Measurements from ENCODE around the gene SPTBN1.

The SPTBN1 gene

GRCh38 chr2:54591551-54591950, 135.4 kb downstream of the SPTBN1 start:
- DNase-seq (ENCODE audit: low read depth) = no peak

GRCh38 chr2:54593249-54593648, 137.1 kb downstream of the SPTBN1 start:
- no peak for DNase-seq (ENCODE audit: low read depth)

DNA sequence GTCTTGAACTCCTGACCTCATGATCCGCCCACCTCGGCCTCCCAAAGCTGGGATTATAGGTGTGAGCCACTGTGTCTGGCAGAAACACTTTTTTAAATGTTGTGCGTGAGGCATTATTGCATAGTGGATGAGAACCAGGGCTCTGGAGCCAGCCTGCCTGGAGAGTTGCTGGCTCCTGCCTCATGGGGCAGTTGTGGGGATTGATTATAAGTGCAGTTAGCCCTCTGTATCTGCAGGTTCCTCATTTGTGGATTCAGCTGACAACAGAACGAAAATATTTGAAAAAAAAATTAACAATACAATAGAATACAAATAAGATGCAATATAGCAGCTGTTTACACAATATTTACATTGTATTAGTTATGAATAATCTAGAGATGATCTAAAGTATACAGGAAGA, 137.9 kb downstream of the SPTBN1 start:
- DNase-seq (ENCODE audit: low read depth) = no peak

DNA sequence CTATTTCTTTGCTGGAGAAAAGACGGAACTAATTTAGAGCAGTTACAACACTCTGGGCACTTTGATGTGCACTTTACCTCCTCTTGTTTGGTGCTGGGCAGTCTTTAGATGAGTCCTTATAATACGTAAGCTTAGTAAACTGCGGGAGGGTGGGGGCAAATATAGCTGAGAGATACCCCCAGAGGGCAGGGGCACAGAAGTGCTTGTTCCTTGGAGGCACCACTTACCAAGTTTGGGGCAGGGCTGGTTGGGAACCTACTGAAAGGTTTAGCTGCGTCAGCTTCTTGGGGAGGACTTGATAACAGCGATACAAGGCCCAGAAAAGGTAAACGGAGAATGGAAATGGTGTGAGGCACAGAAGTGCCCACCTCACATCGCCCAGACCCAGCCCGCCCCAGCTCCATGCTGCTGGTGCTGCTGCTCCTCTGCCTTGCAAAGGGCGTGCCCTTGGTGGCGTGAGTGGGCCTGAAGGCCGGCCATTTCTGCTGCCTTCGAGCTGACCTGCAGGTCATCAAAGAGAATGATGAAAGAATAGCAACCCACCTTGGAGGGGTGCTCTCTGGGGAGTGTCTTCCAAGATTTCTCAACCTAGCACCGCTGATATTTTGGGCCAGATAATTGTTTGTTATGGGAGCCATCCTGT, 139.2 kb downstream of the SPTBN1 start:
- no peak for DNase-seq (ENCODE audit: low read depth)

DNA sequence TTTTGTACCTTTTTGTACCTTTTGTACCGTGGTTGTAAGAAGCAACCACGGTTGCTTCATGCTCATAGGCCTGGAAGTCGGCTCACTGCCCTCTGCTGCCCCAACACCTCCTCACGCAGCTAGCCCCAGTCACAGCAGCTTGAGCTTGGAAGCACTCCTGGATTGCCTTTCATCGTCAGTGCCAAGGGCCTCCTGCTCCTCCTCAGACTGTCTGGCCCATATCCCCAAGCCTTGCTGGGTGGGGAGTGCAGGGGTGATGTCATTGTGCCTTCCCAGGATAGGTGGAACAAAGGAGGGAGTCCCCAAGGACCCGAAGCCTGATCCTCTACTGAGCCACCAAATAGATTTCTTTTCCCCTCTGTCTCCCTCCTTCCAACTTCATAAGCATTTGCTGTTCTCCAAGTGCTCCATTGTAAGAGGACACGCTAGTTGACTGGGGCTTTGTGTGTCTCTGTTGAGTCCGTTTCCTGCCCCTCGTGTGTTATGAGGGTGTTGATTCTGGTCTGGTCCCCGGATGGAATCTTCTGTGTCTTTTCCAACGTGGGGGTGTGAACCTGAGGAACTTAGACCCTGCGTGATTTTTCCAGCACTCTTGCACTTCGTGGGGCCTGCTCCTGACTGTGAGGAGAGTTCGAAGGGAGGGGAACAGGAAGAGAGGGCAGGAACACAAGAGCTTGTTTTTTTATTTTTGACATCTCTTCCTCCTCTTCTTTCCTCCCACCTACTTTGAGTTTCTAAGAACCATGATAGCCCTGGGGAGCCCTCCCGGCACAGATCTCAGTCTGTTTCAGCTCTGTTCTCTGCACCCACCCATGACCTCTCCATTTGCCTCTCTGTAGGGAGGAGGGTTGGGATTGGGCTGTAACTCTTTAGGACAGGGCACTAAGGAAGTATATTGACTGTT, 140.1 kb downstream of the SPTBN1 start:
- no peak for DNase-seq (ENCODE audit: low read depth)

- no peak for DNase-seq (ENCODE audit: low read depth)
Measured at GRCh38 chr2:54597153-54597848, 141.2 kb downstream of the SPTBN1 start.

DNA sequence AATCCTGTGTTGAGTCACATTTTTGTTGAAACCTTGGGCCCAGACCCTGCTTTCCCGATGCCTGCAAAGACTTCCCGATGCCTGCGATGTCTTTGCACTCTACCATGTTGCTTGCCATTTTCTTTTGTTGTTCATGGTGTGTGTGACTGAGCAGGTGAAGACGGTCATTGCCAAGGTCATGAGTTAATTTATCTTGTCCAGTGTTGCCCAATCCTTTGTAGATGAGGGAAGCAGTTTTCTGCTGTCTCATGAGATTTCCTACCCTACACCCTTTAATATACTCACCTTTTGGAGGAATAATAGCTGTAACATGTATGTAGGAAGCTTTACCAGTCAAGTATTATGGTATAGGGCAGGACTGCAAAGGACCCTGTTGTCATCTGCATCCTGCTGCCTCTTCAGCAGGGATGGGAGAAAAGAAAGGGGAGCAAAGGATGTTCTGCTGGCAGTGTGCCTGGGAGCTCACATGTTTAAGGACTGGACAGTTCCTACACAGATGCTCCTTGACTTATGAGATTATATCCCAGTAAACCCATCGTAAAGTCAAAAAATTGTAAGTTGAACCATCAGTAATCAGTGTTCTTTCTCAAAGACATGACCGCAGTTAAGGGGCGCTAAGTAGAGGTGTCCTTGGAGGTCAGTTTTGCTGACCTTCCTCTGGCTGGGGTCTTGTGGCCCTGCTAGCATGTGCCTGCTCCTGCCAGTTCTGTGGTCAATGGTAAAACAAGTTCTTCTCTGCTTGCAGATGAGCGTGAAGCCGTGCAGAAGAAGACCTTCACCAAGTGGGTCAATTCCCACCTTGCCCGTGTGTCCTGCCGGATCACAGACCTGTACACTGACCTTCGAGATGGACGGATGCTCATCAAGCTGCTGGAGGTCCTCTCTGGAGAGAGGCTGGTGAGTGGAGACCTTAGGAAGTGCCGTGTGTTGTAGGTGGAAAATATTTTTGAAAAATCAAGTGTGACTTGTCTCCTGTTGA, 142.5 kb downstream of the SPTBN1 start:
- no peak for DNase-seq (ENCODE audit: low read depth)

DNA sequence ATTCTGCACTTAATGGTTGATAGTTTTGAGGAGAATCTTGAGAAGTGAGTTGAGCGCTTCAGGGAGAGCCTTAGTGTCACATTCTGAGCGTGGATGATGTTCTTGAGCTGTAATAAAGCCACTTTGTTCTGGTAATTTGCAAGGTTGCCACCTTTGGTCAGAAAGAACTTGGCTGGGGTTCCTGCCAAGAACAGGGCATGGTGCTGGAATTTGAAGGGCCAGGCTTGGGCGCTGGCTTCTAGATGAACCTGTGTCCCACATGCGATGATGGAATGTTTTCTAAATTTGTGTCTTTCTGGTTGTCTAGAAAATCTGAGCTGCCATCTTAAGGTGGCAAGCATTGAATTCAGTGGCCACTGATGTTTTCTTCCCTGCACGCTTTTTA, 143.2 kb downstream of the SPTBN1 start:
- DNase-seq (ENCODE audit: low read depth) = no peak

- DNase-seq (ENCODE audit: low read depth) = no peak
Measured at GRCh38 chr2:54599914-54600313, 143.8 kb downstream of the SPTBN1 start.

DNA sequence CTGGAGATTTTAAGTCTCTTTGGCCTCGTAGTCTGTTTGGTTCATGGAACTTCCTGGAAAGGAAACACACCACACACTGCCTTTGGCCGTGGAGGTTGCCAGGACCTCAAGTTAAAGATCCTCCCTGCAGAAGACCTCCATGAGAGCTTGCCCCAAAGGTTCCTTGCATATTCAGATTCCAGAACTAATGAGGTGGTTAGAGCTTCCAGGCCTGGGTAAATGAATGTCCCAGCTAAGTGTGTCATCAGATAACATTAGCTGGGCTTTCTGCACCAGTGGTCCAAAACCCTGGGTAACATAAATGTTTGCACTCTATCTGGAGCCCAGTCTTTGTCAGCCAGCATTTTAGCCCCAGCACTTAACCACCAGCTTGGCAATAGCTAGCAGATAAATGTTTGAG, 145.2 kb downstream of the SPTBN1 start:
- DNase-seq (ENCODE audit: low read depth) = no peak

- no peak for DNase-seq (ENCODE audit: low read depth)
Measured at GRCh38 chr2:54602736-54603322, 146.7 kb downstream of the SPTBN1 start.

DNA sequence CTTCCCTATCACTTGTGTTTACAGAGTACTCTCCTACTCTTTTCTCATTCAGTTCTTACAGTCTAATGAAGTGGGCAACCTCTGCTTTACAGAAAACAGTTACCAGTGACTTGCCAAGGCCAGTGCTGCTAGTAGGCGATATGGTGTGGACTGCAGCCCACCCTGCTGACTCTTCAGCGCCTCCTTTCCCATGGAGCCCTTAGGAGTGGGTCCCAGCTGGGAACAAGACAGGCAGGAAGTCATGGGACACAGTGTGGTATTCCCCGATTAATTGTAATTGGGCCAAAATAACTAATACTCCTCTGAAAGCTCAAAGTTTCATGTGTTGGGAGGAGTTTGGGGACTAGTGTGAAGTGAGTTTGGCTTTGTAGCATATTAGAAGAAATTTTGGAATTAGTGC, 147.2 kb downstream of the SPTBN1 start:
- no peak for DNase-seq (ENCODE audit: low read depth)

DNA sequence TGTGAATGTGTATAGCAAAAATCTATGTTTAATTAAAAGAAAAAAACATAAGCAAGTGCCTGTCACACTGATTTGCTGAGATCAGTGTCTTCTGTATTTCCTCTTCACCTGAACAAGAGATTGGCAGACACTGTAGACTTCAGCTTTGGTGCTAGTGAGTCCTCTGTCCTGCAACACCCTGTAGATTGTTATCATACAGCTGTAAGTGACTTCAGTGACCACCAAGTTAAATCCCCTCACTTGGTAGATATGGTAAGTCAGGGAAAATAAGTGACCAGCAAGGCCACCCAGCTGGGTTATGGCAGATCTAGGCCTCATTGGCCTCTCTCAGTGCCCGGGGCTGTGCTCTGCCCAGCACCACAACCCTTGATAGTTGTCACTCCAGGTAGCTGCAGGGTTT, 147.7 kb downstream of the SPTBN1 start:
- no peak for DNase-seq (ENCODE audit: low read depth)

- no peak for DNase-seq (ENCODE audit: low read depth)
Measured at GRCh38 chr2:54604871-54605270, 148.7 kb downstream of the SPTBN1 start.

DNA sequence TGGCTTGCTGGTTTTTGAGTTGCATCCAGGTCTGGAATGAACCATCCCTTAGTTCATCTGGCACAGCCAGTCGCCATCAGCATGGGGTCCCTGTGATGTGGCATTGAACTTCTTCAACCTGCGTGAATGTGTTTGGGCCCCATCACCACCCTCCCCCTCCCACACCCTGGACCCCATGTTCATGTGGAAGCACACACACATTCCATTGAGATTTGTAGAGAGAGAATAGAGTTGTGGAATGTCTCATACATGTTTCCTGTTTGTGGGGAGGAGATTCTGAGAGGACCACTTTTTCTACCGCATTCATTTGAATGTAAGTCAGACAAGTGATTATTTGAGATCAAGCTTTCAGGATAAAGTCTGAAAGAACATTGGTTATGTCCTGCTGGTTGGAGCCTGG, 149.7 kb downstream of the SPTBN1 start:
- DNase-seq (ENCODE audit: low read depth) = no peak

GRCh38 chr2:54606393-54606958, 150.3 kb downstream of the SPTBN1 start:
- DNase-seq (ENCODE audit: low read depth) = no peak

GRCh38 chr2:54608224-54608623, 152.1 kb downstream of the SPTBN1 start:
- DNase-seq (ENCODE audit: low read depth) = no peak

- DNase-seq (ENCODE audit: low read depth) = no peak
Measured at GRCh38 chr2:54609241-54609640, 153.1 kb downstream of the SPTBN1 start.

GRCh38 chr2:54609647-54610046, 153.5 kb downstream of the SPTBN1 start:
- no peak for DNase-seq (ENCODE audit: low read depth)

DNA sequence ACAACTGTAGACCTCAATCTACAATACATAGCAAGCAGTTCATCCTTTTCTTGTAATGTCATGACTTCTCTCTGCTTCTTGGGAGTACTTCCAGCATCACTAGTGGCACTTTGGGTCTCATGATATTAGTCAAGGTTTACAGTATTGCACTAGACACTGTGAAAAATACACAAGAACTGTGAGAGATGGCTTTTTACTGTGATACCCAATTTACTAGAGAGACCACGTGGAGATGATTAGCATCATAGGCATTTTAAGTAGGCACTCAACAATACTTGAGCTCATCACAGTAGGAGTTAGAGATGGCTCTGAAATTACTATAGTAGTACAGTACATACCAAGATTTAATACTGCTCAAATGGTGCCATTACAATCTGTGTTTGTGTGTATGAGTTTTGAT, 154.6 kb downstream of the SPTBN1 start:
- peak; percentile 24 for DNase-seq (ENCODE audit: low read depth)
